K562 (cell line): ENCODE data around the gene TRIM34. TPM values are rescaled to one million over a fixed set of nuclear protein-coding genes. Genes with fewer than 3 reads are reported as not detected.

ENCODE experiments used
- CHD4 ChIP-seq: fragments of 200-600 bp; sonication (generic); IDR thresholded peaks from 3 replicates; pipeline ENCODE4 v1.6.1; 2012; ENCODE audit warnings: low read depth, mild to moderate bottlenecking, mixed read lengths, low read length, inconsistent platforms; ENCODE audit not compliant: insufficient read depth, insufficient replicate concordance, poor library complexity, severe bottlenecking
- FOXO4 ChIP-seq: fragments of 450-650 bp; formaldehyde crosslinking; IDR thresholded peaks from 2 replicates; pipeline ENCODE4 v1.4.0; 2020; ENCODE audit warnings: mild to moderate bottlenecking, moderate library complexity
- HDAC8 ChIP-seq: fragments of 450-650 bp; IDR thresholded peaks from 2 replicates; pipeline ENCODE4 v1.6.1; 2016; ENCODE audit warnings: mild to moderate bottlenecking, missing genetic modification characterization, moderate library complexity, missing compliant biosample characterization
- KHSRP ChIP-seq: fragments of 450-650 bp; IDR thresholded peaks from 2 replicates; pipeline ENCODE4 v1.6.1; 2017
- KLF10 ChIP-seq: fragments of 250-450 bp; sonication (Bioruptor Pico); IDR thresholded peaks from 2 replicates; pipeline ENCODE4 v1.6.1; 2021; ENCODE audit warnings: matching md5 sums
- MAZ ChIP-seq, 2 experiments: fragments of 450-650 bp in 1 of 2; sonication (generic) in 1 of 2; formaldehyde crosslinking; IDR thresholded peaks in 1 of 2; conservative IDR thresholded peaks in 1 of 2; 2 replicates each; pipeline versions ENCODE4 v1.4.0 to v1.5.0; 2020; ENCODE audit warnings: mild to moderate bottlenecking in 1 of 2, missing genetic modification reagents in 1 of 2
- PREB ChIP-seq: sonication (generic); formaldehyde crosslinking; IDR thresholded peaks from 2 replicates; pipeline ENCODE4 v1.8.1; 2023; ENCODE audit warnings: mild to moderate bottlenecking, missing genetic modification reagents
- SRSF7 ChIP-seq: fragments of 200-400 bp; formaldehyde crosslinking; optimal IDR thresholded peaks from 2 replicates; pipeline ENCODE3; 2017; ENCODE audit warnings: mild to moderate bottlenecking, low read depth, low read length
- TCF3 ChIP-seq: sonication (generic); formaldehyde crosslinking; IDR thresholded peaks from 2 replicates; pipeline ENCODE4 v1.4.0; 2020; ENCODE audit warnings: mild to moderate bottlenecking, missing genetic modification reagents
- U2AF2 ChIP-seq: fragments of 200-400 bp; formaldehyde crosslinking; optimal IDR thresholded peaks from 2 replicates; pipeline ENCODE3; 2017; ENCODE audit warnings: low read depth, mild to moderate bottlenecking, low read length
- ZBTB12 ChIP-seq: fragments of 250-450 bp; sonication (Bioruptor Pico); IDR thresholded peaks from 2 replicates; pipeline ENCODE4 v1.4.0; 2020
- ZC3H8 ChIP-seq: fragments of 450-650 bp; IDR thresholded peaks from 2 replicates; pipeline ENCODE4 v1.6.1; 2017
- ZNF212 ChIP-seq: fragments of 450-650 bp; formaldehyde crosslinking; IDR thresholded peaks from 2 replicates; pipeline ENCODE4 v1.4.0; 2020; ENCODE audit warnings: mild to moderate bottlenecking
- ZNF324 ChIP-seq: fragments of 250-450 bp; sonication (Bioruptor Pico); IDR thresholded peaks from 2 replicates; pipeline ENCODE4 v1.4.0; 2020; ENCODE audit warnings: mild to moderate bottlenecking
- ZNF407 ChIP-seq: fragments of 450-650 bp; IDR thresholded peaks from 2 replicates; pipeline ENCODE4 v1.6.1; 2016; ENCODE audit warnings: low read depth
- ZNF41 ChIP-seq: fragments of 250-450 bp; sonication (Bioruptor Pico); conservative IDR thresholded peaks from 2 replicates; pipeline ENCODE4 v1.4.0; 2020; ENCODE audit warnings: mild to moderate bottlenecking
- ZNF444 ChIP-seq: fragments of 250-450 bp; sonication (Bioruptor Pico); IDR thresholded peaks from 2 replicates; pipeline ENCODE4 v1.4.0; 2020; ENCODE audit warnings: mild to moderate bottlenecking, moderate library complexity
- polyA plus RNA-seq, 8 experiments: library from polyadenylated mRNA; depleted of rRNA in 4 of 8; stranded (reverse) in 5 of 8; unstranded in 3 of 8; fragments of >200 nt; fragmentation: Nextera tagmentation in 2 of 8; fragmentation: Illumina TruSeq in 1 of 8; extraction: Ambion mirVana in 2 of 8; extraction: Trizol in 1 of 8; gene quantifications; 2 replicates each; pipeline versions ENCODE4 v1.2.1 to v1.2.3, GENCODE V29; 2011 to 2014; ENCODE audit warnings: inconsistent platforms in 1 of 8, missing spikeins in 1 of 8
- total RNA-seq, 7 experiments: library from RNA; depleted of rRNA in 6 of 7; stranded (reverse); fragments of >200 nt in 6 of 7; fragmentation: Illumina TruSeq in 2 of 7; extraction: Trizol in 2 of 7; gene quantifications; 2 replicates each; pipeline versions ENCODE4 v1.2.1 to v1.2.3, GENCODE V29; 2011 to 2021; ENCODE audit warnings: low replicate concordance in 1 of 7

Gene TRIM34
- total and polyA plus RNA-seq, 9 of the 15 experiments (the other 6 are each of a cell fraction or from before 2014, with no cell fraction given), result 0.31 to 2.9 (median 1.3) TPM

GRCh38 chr11:5684646-5685362, 60.0 kb downstream of the TRIM34 start, which contains the start of gene TRIM5 (continued):
- TF ChIP-seq FOXO4 (CRISPR knock-in tag) (no peak), ZNF444 (CRISPR knock-in tag) (no peak), TCF3 (CRISPR knock-in tag) (peak; percentile 3; the same call in 1 of the 2 replicates), U2AF2 (no peak), ZNF407 (no peak), PREB (CRISPR knock-in tag) (no peak), ZC3H8 (no peak), HDAC8 (tag) (no peak), CHD4 (no peak), KHSRP (no peak), KLF10 (CRISPR knock-in tag) (no peak), ZNF41 (CRISPR knock-in tag) (no peak), SRSF7 (no peak), ZBTB12 (CRISPR knock-in tag) (peak; percentile 68), ZNF212 (CRISPR knock-in tag) (no peak), MAZ (CRISPR knock-in tag; conservative IDR thresholded peaks at IDR 0.05 in 1 of 2, IDR thresholded peaks at IDR 0.05 in 1 of 2) (peak in 1 of 2 experiments; percentile 52; a peak in 1 of 4 replicates), ZNF324 (CRISPR knock-in tag) (no peak)
